HEK293 (cell line): ENCODE data around the gene MCU.

Experiments
- GLI4 ChIP-seq: fragments of 450-650 bp; formaldehyde crosslinking; IDR thresholded peaks from 2 replicates; pipeline ENCODE4 v1.5.1; 2016; ENCODE audit warnings: missing biosample characterization, missing genetic modification characterization
- GLIS1 ChIP-seq: fragments of 450-650 bp; formaldehyde crosslinking; IDR thresholded peaks from 2 replicates; pipeline ENCODE4 v1.5.1; 2016; ENCODE audit warnings: missing biosample characterization, missing genetic modification characterization
- KLF10 ChIP-seq: fragments of 450-650 bp; IDR thresholded peaks from 2 replicates; pipeline ENCODE4 v1.5.1; 2018; ENCODE audit warnings: missing biosample characterization, mild to moderate bottlenecking, missing genetic modification characterization
- KLF7 ChIP-seq: fragments of 450-650 bp; formaldehyde crosslinking; IDR thresholded peaks from 2 replicates; pipeline ENCODE4 v1.5.1; 2016; ENCODE audit warnings: missing biosample characterization, missing genetic modification characterization, borderline replicate concordance
- MYNN ChIP-seq: fragments of 450-650 bp; formaldehyde crosslinking; IDR thresholded peaks from 2 replicates; pipeline ENCODE4 v1.5.1; 2016; ENCODE audit warnings: missing biosample characterization, missing genetic modification characterization, borderline replicate concordance
- PRDM1 ChIP-seq: fragments of 450-650 bp; formaldehyde crosslinking; IDR thresholded peaks from 2 replicates; pipeline ENCODE4; 2016; ENCODE audit warnings: missing biosample characterization, missing genetic modification characterization
- WT1 ChIP-seq: fragments of 450-650 bp; formaldehyde crosslinking; IDR thresholded peaks from 2 replicates; pipeline ENCODE4 v1.5.1; 2016; ENCODE audit warnings: missing biosample characterization, missing genetic modification characterization
- ZBTB20 ChIP-seq: fragments of 450-650 bp; formaldehyde crosslinking; IDR thresholded peaks from 2 replicates; pipeline ENCODE4 v1.5.1; 2016; ENCODE audit warnings: missing biosample characterization, missing genetic modification characterization
- ZBTB7A ChIP-seq: fragments of 450-650 bp; formaldehyde crosslinking; IDR thresholded peaks from 2 replicates; pipeline ENCODE4 v1.5.1; 2016; ENCODE audit warnings: low read depth, missing biosample characterization, missing genetic modification characterization
- ZFP37 ChIP-seq: fragments of 450-650 bp; formaldehyde crosslinking; IDR thresholded peaks from 2 replicates; pipeline ENCODE4 v1.5.1; 2016; ENCODE audit warnings: missing biosample characterization, missing genetic modification characterization
- ZNF174 ChIP-seq: fragments of 450-650 bp; formaldehyde crosslinking; IDR thresholded peaks from 2 replicates; pipeline ENCODE4 v1.5.0; 2017; ENCODE audit warnings: missing biosample characterization, mild to moderate bottlenecking, missing genetic modification characterization
- ZNF175 ChIP-seq: fragments of 450-650 bp; formaldehyde crosslinking; IDR thresholded peaks from 2 replicates; pipeline ENCODE4 v1.5.1; 2016; ENCODE audit warnings: missing biosample characterization, missing genetic modification characterization
- ZNF266 ChIP-seq: fragments of 450-650 bp; formaldehyde crosslinking; IDR thresholded peaks from 2 replicates; pipeline ENCODE4 v1.5.1; 2016; ENCODE audit warnings: missing biosample characterization, missing genetic modification characterization, low read depth
- ZNF302 ChIP-seq: fragments of 450-650 bp; formaldehyde crosslinking; IDR thresholded peaks from 2 replicates; pipeline ENCODE4 v1.5.1; 2016; ENCODE audit warnings: missing biosample characterization, missing genetic modification characterization, low read depth
- ZNF366 ChIP-seq: fragments of 450-650 bp; formaldehyde crosslinking; conservative IDR thresholded peaks from 2 replicates; pipeline ENCODE4 v1.5.1; 2016; ENCODE audit warnings: missing biosample characterization, missing genetic modification characterization
- ZNF394 ChIP-seq: fragments of 450-650 bp; formaldehyde crosslinking; IDR thresholded peaks from 2 replicates; pipeline ENCODE4 v1.5.1; 2016; ENCODE audit warnings: missing biosample characterization, missing genetic modification characterization, mild to moderate bottlenecking, moderate library complexity, borderline replicate concordance
- ZNF501 ChIP-seq: fragments of 450-650 bp; formaldehyde crosslinking; IDR thresholded peaks from 2 replicates; pipeline ENCODE4 v1.5.1; 2016; ENCODE audit warnings: missing biosample characterization, missing genetic modification characterization
- ZNF843 ChIP-seq: fragments of 450-650 bp; formaldehyde crosslinking; IDR thresholded peaks from 2 replicates; pipeline ENCODE4 v1.5.1; 2016; ENCODE audit warnings: missing biosample characterization, missing genetic modification characterization
- TF ChIP-seq, protein P1 (sequence below): fragments of 450-650 bp; formaldehyde crosslinking; IDR thresholded peaks from 2 replicates; pipeline ENCODE4 v1.5.1; 2016; ENCODE audit warnings: missing biosample characterization, missing genetic modification characterization, borderline replicate concordance
- TF ChIP-seq, protein P2 (sequence below): fragments of 450-650 bp; formaldehyde crosslinking; IDR thresholded peaks from 2 replicates; pipeline ENCODE4 v1.5.1; 2016; ENCODE audit warnings: missing biosample characterization, missing genetic modification characterization
- TF ChIP-seq, protein P3 (sequence below): fragments of 450-650 bp; formaldehyde crosslinking; IDR thresholded peaks from 2 replicates; pipeline ENCODE4; 2016; ENCODE audit warnings: missing biosample characterization, missing genetic modification characterization
- TF ChIP-seq, protein P4 (sequence below): fragments of 450-650 bp; formaldehyde crosslinking; IDR thresholded peaks from 2 replicates; pipeline ENCODE4 v1.5.1; 2016; ENCODE audit warnings: missing biosample characterization, missing genetic modification characterization
- TF ChIP-seq, protein P5 (sequence below): fragments of 450-650 bp; formaldehyde crosslinking; IDR thresholded peaks from 2 replicates; pipeline ENCODE4 v1.5.1; 2016; ENCODE audit warnings: missing biosample characterization, missing genetic modification characterization

The MCU gene

DNA sequence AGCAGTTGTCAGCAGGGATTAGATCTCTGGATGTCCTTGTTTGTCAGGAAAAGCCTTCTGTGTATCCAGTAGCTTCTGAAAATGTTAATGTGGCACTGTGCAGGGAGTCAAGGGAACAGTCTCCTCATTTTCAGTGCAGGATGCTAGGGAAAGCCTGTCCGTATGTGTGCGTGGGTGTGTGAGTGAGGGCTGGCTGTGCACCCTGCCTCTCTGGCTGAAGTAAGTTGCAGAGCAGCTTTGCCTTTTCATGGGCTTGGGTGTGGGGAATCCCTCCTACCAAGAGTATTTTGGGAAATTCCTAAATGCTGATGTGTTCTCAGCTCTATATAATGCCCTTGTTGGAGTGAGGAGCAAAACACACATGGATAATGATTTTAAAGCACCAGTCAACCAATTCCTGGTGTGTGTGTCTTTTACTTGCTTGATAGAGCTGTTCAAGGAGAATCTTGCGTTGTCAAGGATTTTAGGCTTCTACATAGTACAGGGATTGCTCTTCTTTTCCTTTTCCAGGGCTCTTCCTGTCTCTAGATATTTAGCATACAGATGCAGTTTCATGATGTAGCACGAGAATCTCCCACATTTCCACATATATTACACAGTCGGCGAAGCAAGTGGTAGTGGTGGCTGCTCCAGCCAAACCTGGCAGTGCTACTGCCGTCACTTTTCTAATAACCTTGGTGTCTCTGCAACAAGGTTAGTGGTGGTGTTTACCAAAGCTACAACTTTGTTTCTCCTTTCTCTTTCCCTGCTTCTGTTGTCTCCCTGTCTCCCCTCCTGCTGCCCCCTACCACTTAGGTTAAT, 92.8 kb downstream of the MCU start (continued):
- TF ChIP-seq, protein P1, sequence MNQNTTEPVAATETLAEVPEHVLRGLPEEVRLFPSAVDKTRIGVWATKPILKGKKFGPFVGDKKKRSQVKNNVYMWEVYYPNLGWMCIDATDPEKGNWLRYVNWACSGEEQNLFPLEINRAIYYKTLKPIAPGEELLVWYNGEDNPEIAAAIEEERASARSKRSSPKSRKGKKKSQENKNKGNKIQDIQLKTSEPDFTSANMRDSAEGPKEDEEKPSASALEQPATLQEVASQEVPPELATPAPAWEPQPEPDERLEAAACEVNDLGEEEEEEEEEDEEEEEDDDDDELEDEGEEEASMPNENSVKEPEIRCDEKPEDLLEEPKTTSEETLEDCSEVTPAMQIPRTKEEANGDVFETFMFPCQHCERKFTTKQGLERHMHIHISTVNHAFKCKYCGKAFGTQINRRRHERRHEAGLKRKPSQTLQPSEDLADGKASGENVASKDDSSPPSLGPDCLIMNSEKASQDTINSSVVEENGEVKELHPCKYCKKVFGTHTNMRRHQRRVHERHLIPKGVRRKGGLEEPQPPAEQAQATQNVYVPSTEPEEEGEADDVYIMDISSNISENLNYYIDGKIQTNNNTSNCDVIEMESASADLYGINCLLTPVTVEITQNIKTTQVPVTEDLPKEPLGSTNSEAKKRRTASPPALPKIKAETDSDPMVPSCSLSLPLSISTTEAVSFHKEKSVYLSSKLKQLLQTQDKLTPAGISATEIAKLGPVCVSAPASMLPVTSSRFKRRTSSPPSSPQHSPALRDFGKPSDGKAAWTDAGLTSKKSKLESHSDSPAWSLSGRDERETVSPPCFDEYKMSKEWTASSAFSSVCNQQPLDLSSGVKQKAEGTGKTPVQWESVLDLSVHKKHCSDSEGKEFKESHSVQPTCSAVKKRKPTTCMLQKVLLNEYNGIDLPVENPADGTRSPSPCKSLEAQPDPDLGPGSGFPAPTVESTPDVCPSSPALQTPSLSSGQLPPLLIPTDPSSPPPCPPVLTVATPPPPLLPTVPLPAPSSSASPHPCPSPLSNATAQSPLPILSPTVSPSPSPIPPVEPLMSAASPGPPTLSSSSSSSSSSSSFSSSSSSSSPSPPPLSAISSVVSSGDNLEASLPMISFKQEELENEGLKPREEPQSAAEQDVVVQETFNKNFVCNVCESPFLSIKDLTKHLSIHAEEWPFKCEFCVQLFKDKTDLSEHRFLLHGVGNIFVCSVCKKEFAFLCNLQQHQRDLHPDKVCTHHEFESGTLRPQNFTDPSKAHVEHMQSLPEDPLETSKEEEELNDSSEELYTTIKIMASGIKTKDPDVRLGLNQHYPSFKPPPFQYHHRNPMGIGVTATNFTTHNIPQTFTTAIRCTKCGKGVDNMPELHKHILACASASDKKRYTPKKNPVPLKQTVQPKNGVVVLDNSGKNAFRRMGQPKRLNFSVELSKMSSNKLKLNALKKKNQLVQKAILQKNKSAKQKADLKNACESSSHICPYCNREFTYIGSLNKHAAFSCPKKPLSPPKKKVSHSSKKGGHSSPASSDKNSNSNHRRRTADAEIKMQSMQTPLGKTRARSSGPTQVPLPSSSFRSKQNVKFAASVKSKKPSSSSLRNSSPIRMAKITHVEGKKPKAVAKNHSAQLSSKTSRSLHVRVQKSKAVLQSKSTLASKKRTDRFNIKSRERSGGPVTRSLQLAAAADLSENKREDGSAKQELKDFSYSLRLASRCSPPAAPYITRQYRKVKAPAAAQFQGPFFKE (tag by site-specific recombination), result no peak
- TF ChIP-seq ZNF394 (0 out of 2 replicates have a peak, but pooled peaks have one; percentile 24), ZNF302 (tag by site-specific recombination) (no peak), PRDM1 (peak; percentile 58), ZBTB20 (tag by site-specific recombination) (no peak), ZNF174 (tag by site-specific recombination) (no peak), KLF10 (no peak), ZNF366 (tag by site-specific recombination) (0 out of 2 replicates have a peak, but pooled peaks have one; percentile 16), MYNN (tag by site-specific recombination) (no peak), KLF7 (tag by site-specific recombination) (no peak), WT1 (tag by site-specific recombination) (no peak), ZNF175 (no peak), ZNF501 (tag by site-specific recombination) (no peak), ZBTB7A (tag by site-specific recombination) (no peak), ZFP37 (tag by site-specific recombination) (no peak), GLIS1 (tag by site-specific recombination) (0 out of 2 replicates have a peak, but pooled peaks have one; percentile 25), ZNF266 (no peak), GLI4 (no peak), ZNF843 (no peak)
- TF ChIP-seq, protein P2, sequence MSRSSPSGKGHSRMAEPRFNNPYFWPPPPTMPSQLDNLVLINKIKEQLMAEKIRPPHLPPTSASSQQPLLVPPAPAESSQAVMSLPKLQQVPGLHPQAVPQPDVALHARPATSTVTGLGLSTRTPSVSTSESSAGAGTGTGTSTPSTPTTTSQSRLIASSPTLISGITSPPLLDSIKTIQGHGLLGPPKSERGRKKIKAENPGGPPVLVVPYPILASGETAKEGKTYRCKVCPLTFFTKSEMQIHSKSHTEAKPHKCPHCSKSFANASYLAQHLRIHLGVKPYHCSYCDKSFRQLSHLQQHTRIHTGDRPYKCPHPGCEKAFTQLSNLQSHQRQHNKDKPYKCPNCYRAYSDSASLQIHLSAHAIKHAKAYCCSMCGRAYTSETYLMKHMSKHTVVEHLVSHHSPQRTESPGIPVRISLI, result no peak
- TF ChIP-seq, protein P3, sequence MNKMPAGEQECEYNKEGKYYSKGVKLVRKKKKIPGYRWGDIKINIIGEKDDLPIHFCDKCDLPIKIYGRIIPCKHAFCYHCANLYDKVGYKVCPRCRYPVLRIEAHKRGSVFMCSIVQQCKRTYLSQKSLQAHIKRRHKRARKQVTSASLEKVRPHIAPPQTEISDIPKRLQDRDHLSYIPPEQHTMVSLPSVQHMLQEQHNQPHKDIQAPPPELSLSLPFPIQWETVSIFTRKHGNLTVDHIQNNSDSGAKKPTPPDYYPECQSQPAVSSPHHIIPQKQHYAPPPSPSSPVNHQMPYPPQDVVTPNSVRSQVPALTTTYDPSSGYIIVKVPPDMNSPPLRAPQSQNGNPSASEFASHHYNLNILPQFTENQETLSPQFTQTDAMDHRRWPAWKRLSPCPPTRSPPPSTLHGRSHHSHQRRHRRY, result no peak
- TF ChIP-seq, protein P4, sequence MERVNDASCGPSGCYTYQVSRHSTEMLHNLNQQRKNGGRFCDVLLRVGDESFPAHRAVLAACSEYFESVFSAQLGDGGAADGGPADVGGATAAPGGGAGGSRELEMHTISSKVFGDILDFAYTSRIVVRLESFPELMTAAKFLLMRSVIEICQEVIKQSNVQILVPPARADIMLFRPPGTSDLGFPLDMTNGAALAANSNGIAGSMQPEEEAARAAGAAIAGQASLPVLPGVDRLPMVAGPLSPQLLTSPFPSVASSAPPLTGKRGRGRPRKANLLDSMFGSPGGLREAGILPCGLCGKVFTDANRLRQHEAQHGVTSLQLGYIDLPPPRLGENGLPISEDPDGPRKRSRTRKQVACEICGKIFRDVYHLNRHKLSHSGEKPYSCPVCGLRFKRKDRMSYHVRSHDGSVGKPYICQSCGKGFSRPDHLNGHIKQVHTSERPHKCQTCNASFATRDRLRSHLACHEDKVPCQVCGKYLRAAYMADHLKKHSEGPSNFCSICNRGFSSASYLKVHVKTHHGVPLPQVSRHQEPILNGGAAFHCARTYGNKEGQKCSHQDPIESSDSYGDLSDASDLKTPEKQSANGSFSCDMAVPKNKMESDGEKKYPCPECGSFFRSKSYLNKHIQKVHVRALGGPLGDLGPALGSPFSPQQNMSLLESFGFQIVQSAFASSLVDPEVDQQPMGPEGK (tag by site-specific recombination), result no peak
- TF ChIP-seq, protein P5, sequence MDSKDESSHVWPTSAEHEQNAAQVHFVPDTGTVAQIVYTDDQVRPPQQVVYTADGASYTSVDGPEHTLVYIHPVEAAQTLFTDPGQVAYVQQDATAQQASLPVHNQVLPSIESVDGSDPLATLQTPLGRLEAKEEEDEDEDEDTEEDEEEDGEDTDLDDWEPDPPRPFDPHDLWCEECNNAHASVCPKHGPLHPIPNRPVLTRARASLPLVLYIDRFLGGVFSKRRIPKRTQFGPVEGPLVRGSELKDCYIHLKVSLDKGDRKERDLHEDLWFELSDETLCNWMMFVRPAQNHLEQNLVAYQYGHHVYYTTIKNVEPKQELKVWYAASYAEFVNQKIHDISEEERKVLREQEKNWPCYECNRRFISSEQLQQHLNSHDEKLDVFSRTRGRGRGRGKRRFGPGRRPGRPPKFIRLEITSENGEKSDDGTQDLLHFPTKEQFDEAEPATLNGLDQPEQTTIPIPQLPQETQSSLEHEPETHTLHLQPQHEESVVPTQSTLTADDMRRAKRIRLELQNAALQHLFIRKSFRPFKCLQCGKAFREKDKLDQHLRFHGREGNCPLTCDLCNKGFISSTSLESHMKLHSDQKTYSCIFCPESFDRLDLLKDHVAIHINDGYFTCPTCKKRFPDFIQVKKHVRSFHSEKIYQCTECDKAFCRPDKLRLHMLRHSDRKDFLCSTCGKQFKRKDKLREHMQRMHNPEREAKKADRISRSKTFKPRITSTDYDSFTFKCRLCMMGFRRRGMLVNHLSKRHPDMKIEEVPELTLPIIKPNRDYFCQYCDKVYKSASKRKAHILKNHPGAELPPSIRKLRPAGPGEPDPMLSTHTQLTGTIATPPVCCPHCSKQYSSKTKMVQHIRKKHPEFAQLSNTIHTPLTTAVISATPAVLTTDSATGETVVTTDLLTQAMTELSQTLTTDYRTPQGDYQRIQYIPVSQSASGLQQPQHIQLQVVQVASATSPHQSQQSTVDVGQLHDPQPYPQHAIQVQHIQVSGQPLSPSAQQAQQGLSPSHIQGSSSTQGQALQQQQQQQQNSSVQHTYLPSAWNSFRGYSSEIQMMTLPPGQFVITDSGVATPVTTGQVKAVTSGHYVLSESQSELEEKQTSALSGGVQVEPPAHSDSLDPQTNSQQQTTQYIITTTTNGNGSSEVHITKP (tag by site-specific recombination), result peak; percentile 70
